HG03060 (cell line): ENCODE measurements around the gene PRELP.
"Not testable (repeated sequence)": the region's sequence is repeated elsewhere in the genome, so short reads cannot be mapped to it uniquely, and the experiment has no call there.

Experiments used
- ATAC-seq: cut with Tn5 transposase; IDR thresholded peaks from one replicate; pipeline ENCODE4 v1.9.1; 2021; ENCODE audit warnings: low read depth, moderate number of reproducible peaks; ENCODE audit not compliant: unreplicated experiment

PRELP gene

GRCh38 chr1:203475012-203475981 is at the start of gene PRELP:
PRELP (plus strand) TSS chr1:203475806; CDS start chr1:203483185, 7,379 bp downstream.
- ATAC-seq, result no peak

- no peak for ATAC-seq
Measured at GRCh38 chr1:203426366-203426765, 49.2 kb upstream of the PRELP start.

- ATAC-seq, result no peak
Measured at GRCh38 chr1:203426870-203427269, 48.7 kb upstream of the PRELP start.

- ATAC-seq, result no peak
Measured at GRCh38 chr1:203427451-203427850, 48.2 kb upstream of the PRELP start.

GRCh38 chr1:203428981-203429599 is 46.5 kb upstream of the PRELP start:
- no peak for ATAC-seq

GRCh38 chr1:203435615-203436014 is 40.0 kb upstream of the PRELP start:
- no peak for ATAC-seq

GRCh38 chr1:203437696-203438315 is 37.8 kb upstream of the PRELP start:
- no peak for ATAC-seq

- ATAC-seq, result no peak
Measured at GRCh38 chr1:203439131-203439730, 36.4 kb upstream of the PRELP start.

GRCh38 chr1:203440771-203441170 is 34.8 kb upstream of the PRELP start:
- no peak for ATAC-seq

- ATAC-seq, result no peak
Measured at GRCh38 chr1:203441766-203442165, 33.8 kb upstream of the PRELP start.

GRCh38 chr1:203442821-203443220 is 32.8 kb upstream of the PRELP start:
- ATAC-seq, result no peak

- no peak for ATAC-seq
Measured at GRCh38 chr1:203443296-203443695, 32.3 kb upstream of the PRELP start.

- no peak for ATAC-seq
Measured at GRCh38 chr1:203444171-203444576, 31.4 kb upstream of the PRELP start.

GRCh38 chr1:203447151-203447550 is 28.5 kb upstream of the PRELP start:
- no peak for ATAC-seq

GRCh38 chr1:203447598-203447997 is 28.0 kb upstream of the PRELP start:
- not testable (repeated sequence) for ATAC-seq

GRCh38 chr1:203448521-203449061 is 27.0 kb upstream of the PRELP start:
- no peak for ATAC-seq

GRCh38 chr1:203450001-203450400 is 25.6 kb upstream of the PRELP start:
- no peak for ATAC-seq

- ATAC-seq, result no peak
Measured at GRCh38 chr1:203450479-203451149, 25.0 kb upstream of the PRELP start.

- ATAC-seq, result no peak
Measured at GRCh38 chr1:203451836-203452784, 23.5 kb upstream of the PRELP start.
